T-helper 9 cell (primary cell): Measurements from ENCODE around the gene PTCH2.
"Not testable (repeated sequence)": the region's sequence is repeated elsewhere in the genome, so short reads cannot be mapped to it uniquely, and the experiment has no call there.

Source experiments
- DNase-seq: peaks from one replicate; pipeline ENCODE4 v3.0.0-alpha.2; 2020

The PTCH2 gene

DNA sequence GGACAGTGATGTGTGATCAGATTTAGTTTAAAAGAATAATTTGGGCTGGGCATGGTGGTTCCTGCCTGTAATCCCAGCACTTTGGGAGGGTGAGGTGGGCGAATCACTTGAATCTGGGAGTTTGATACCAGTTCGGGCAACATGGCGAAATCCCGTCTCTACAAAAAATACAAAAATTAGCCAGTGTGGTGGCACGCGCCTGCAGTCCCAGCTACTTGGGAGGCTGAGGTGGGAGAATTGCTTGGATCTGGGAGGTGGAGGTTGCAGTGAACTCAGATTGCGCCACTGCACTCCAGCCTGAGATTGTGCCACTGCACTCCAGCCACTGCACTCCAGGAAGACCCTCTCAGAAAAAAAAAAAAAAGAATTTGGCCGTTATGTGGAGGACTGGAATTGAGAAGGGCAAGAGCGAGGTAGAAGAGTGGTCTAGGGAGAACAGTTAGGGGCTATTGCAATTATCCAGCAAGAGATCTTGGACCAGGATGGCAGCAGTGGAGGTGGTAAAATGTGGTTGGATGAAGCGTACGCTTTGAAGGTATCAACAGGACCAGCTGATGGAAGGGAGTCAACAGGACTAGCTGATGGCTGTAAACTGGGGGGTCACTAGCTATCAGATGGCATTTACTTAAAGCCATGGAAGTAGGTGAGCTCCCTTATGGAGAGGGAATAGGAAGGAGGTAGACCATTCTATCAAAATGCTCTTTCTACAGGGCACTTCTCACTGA, 25.1 kb downstream of the PTCH2 start:
- DNase-seq = no peak

DNA sequence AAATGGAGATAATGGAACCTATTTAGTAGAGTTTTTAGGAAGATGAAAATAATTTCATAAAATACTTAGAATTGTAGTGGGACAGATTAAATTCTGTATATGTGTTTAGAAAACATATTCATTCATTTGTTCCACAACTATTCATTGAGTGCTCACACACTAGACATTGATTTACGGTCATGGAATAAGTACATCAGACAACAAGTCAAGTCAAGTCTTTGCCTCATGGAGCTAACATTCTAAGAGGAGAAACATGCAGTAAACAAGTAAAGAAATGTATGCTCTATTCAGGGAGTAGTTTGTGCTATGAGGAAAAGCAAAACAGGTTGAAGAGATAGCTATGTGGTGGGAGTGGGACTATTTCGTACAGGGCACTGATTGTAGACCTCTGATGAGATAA, 25.7 kb downstream of the PTCH2 start:
- DNase-seq = no peak

DNA sequence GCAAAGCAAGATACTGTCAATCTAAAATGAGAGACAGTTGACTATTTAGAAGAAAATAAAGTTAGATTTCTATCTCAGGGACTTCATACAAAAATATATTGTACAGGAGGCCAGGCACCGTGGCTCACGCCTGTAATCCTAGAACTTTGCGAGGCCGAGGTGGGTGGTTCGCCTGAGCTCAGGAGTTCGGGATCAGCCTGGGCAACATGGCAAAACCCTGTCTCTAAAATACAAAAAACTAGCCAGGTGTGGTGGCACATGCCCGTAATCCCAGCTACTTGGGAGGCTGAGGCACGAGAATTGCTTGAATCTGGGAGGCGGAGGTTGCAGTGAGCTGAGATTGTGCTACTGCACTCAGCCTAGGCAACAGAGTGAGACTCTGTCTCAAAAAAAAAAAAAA, 27.1 kb downstream of the PTCH2 start:
- not testable (repeated sequence) for DNase-seq

DNA sequence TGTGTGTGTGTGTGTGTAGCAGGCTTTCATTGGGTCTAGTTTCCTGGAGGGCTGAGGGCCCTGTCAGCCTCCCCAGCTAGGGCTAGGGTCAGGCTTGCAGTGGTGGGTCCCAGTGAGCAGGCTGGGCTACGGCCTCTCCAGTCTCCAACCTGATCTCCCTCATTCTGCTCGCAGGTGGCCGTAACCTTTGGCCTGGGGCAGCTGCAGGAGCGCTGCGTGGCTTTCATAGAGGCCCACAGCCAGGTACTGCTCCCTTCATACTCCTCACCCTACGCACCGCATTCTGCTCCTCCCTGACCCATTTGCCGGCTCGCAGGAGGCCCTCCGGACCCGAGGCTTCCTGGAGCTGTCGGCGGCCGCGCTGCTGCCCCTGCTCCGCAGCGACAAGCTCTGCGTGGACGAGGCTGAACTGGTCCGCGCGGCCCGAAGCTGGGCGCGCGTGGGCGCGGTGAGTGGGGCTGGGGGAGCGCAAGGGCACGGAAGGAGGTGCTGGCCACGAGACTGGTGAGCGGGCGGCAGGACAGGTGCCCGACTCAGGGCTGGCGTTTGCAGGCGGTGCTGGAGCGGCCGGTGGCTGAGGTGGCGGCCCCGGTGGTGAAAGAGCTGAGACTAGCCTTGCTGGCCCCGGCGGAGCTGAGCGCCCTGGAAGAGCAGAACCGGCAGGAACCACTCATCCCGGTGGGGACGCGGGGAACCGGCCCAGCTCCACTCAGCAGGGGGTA, 30.1 kb downstream of the PTCH2 start:
- no peak for DNase-seq

DNA sequence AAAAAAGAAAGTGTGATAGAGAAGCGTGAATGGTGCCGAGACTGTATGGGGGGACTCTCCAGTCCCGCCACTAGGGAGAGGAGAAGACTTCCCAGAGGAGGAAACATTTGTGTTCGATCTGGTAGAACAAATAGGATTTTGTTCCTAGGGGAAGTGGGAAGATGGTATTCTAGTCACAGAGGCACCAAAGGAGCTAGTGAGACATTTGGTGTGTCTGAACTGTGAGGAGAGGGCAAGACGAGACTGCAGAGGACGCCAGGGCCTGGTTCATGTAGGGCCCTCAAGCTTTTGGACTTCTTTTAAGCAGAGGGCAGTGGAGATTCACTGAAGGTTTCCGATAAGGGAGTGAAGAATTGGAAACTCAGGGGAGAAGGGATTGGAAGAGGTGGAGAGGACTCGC, 31.8 kb downstream of the PTCH2 start:
- no peak for DNase-seq

DNA sequence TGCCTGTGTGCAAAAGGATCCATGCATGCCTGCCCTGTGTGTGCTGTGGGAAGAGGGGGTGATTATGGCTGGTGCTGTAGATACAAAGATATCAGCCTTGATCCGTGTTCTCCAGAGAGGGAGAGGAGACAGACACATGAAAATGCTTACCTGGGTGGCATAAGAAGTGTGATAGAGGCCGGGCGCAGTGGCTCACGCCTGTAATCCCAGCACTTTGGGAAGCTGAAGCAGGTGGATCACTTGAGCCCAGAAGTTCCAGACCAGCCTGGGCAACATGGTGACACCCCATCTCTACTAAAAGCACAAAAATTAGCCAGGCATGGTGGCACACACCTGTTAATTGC, 32.3 kb downstream of the PTCH2 start:
- not testable (repeated sequence) for DNase-seq

DNA sequence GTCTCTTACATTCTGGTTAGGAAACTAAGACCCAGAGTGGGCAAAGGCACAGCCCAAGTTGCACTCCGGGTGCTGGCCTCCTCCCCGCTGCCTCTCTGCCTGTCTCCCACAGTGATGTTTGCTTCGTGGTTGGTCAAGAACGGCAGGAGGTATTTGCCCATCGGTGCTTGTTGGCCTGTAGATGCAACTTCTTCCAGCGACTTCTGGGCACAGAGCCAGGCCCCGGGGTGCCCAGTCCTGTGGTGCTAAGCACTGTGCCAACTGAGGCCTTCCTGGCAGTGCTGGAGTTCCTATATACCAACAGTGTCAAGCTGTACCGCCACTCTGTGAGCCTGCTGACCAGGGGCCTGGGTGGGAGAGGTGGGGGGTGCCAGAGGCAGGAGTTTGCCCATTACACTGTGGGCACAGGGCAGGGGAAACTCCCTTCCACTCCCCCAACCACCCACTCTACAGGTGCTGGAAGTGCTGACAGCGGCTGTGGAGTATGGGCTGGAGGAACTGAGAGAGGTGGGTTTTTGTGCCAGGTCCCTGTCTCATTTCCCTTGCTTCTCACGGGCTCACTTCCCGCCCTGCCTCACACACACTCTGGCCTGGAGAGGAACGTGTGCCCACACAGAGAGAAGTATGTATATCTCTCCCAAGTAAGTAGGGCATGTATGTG, 32.8 kb downstream of the PTCH2 start:
- DNase-seq = peak; percentile 34

DNA sequence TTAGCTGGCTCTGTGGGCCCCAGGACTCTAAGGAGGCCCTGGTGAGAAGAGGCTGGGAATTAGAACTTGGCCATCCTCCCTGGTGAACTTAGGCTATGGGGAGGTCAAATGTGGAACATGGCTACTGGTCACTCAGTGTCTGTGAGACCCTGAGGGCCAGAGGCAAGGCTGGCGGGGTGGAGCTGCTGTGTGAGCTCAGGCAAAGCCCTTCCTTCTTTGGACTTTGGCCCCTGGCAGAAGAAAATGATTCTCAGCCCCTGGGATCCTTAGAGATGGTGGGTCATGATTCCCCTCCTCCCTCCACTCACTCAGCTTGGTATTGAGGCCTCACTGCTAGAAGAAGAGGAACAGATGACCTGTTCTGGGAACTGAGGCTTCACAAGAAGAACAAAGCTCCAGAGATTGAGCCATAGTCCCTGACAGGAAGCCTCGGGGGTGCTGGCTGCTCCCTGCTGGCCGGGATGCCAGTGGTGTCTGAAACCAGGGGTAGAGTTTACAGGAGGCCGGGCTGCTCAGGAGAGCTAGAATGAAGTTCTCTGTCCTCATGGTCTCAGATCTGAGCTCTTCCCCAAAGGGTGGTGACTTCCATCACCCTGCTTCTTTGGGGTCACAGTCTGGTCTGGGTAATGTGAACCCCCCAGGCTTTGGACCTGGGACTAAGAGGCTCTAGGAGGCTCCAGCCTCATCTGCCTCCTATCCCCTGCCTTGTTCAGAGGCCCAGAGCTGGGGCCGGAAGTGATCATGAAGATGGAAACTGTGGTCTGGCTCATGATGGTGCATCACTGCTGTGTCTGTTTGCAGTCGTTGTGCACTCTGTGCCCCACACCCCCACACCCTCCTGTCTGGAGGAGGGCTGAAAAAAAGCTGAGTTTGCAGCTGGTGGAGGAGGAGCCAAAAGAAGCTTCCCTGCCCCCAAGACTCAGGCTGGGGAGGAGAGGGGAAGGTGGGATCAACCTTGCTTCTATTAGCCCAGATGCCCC, 33.8 kb downstream of the PTCH2 start:
- DNase-seq = peak; percentile 79

DNA sequence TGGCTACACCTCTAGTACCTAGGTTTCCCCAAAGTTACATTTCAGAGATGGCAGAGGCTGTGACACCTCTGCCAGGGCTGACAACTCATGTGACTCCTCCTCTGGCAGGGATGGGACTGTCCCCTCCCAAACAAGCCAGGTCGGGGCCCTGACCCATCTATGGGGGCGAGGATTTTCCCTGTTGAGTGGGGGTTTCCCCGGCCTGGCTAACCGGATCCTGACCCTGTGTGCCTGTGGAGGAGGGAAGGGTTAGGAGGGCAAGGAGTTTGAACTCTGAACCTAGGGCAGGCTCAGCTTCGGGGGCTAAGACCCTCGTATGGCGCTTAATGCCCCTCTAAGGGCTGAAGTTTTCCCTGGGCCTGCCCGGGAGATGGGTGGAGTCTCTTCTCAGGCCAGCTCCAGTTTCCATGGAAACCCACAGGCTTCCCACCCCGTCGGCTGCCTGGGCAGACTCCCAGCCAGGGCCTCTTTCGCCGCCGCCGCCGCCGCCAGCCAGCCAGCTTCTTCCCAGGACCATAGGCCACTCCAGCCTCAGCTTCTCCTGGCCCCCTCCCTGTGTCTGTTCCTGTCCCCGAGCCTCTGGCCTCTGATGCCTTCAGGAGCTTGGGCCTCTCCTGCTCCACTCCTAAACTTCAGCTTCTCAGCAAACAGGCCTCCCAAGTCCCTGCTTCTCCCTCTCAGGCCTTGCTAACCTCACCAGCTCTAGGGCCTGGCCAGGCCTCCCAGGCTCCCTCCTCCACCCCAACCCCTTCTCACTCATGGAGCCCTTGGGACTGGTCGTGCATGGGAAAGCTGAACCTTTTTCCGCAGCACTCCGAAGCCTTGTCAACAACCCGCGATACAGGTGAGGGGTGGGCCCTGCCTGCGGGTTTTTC, 34.8 kb downstream of the PTCH2 start, which contains the start of gene BTBD19:
TSS of gene BTBD19 (plus strand) at position 461 of the 875 bp plus-strand sequence. CDS start at position 759, 298 bp downstream.
- peak; percentile 62 for DNase-seq

DNA sequence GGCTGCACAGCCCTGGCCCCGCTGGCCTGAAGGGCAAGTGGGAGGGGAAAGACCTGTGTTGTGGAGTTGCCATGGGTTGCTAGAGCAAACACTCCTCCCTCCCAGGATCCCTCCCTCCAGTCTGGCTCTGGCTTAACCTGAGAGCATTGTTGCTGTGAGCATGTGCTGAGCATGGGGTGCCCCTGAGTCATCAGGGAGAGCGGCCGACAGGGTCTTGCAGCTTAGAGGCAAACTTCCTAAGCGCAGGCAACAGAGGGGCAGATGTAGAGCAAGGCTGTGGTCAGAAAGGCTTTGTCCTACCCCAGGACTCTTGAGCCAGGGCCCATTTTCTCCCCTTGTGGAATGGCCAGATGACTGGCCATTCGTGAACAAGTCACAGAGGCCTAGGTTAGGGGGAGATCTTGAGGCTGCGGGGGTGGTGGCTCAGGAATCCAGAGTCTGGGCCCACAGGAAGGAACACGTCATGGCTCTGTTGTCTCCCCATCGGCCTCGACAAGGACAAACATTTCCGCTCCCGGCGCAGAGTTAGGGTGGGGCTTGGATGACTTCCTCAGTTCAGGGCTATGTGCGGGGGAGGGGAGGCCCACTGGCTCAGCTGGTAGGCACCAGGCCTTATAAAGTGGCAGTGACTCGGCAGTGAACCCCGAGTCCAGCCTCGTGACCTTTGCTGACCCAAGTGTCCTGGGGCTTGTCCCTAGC, 35.5 kb downstream of the PTCH2 start:
- peak; percentile 89 for DNase-seq

DNA sequence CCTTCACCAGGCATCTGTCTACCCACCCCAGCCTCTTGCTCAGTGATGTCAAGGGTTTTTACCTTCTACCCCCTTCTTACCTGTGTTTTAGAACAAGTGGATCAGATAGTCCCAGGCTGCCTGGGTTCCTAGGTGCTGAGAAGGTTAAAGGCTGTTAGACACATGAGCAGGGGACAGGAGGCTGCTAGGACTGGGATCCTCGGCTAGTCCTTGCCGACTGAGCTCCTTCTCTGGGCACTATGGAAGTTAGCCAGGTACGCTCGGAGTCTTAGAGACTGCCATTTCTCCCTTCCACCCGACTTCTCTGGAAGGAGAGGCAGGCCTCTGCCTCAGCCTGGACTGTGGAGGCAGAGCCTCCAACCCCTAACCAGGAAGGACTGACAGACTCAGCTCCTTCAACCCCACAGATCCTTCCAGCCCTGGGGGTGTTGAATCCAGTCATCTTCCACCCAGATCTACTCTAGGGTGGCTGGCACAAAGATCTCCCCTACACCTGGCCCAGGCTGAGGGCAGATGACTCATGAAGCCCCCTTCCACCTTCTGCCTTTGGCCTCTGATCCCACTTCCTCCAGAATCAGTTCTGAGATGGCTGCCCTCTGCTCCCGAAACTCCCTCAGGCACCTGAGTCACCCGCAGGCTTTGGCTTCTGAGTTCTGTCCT, 36.2 kb downstream of the PTCH2 start, which contains the start of gene DYNLT4:
TSS of gene DYNLT4 (minus strand) at position 648 of the 660 bp plus-strand sequence. CDS start 683 bp downstream, outside the sequence.
- DNase-seq = no peak

DNA sequence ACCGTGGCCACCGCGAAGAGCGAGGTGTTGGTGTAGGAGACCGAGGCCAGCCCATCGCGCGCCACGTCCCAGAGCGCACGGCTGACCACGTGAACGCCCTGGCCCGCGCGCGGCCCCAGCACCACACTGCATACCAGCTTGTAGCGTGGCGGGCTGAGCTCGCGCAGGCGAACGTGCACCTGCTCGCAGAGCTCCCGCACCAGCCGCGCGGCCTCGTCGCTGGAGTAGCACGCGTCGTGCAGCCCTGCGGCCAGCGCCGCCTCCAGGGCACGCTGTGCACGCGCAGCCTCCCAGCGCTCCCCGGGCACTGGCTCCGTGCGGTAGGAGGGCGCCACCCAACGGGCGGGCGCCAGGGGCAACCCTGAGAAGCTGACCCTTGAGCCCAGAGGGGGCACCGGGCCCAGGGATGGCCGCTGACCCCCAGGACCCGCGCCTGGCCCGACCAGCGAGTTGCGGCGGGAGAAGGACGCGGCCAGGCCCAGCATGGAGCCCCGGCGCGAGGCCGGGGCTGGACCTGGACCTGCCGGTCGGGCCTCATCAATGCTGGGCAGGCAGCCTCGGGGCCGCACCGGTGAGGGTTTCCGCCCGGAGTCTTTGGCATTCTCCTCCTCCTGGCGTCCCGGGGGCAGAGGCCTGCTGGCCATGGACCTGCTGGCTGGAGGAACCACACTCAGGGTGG, 36.9 kb downstream of the PTCH2 start:
- DNase-seq = no peak

DNA sequence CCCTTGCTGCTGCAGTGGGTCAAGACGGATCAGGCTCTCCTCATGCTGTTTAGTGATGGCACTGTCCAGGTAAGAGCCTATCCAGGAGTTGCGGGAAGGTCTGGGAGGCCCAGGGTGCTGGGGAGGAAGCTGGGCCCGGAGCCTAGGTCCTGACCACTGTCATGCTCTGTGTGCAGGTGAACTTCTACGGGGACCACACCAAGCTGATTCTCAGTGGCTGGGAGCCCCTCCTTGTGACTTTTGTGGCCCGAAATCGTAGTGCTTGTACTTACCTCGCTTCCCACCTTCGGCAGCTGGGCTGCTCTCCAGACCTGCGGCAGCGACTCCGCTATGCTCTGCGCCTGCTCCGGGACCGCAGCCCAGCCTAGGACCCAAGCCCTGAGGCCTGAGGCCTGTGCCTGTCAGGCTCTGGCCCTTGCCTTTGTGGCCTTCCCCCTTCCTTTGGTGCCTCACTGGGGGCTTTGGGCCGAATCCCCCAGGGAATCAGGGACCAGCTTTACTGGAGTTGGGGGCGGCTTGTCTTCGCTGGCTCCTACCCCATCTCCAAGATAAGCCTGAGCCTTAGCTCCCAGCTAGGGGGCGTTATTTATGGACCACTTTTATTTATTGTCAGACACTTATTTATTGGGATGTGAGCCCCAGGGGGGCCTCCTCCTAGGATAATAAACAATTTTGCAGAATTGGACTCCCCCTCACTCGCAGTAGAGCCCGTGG, 37.6 kb downstream of the PTCH2 start:
- DNase-seq = no peak

DNA sequence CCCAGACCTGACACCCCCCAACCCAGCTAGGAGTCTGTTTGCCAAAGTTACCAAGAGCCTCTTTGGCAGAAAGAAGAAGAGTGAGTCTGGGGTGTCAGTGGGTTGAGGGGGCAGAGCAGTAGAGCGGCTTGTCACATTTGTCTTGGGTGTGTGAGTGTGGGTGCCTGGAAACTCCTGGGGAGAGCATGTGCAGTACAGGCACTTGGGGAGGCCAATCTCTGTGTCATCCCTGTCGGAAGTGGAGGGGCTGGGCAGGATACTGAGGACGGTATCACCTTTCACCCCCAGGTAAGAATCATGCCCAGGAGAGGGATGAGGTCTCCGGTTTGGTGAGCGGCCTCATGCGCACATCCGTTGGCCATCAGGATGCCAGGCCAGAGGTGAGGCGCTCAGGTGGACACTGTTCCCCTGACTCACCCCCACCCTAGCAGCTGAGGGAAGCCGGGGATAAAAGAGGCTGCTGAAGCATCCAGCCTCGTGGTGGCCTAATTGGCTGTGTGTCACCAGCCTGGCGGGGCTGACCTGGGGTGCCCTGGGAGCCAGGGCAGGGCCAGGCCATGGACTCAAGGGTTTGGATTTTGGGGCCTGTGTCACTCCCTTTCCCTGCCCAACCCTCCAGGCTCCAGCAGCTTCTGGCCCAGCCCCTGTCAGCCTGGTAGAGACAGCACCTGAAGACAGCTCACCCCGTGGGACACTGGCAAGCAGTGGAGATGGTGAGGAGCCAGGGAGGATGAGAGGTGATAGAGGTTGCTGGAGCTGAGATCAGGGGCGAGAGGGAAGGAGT, 39.5 kb downstream of the PTCH2 start:
- no peak for DNase-seq

DNA sequence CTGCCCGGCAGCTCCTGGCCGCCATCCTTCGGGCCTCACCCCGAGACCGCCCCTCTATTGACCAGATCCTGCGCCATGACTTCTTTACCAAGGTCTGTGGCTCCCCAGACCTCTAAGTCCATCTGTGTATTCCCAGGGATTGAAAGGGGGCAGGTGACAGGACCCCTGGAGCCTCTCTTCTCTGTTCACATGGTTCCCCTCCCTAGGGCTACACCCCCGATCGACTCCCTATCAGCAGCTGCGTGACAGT, 40.1 kb downstream of the PTCH2 start:
- DNase-seq = no peak

DNA sequence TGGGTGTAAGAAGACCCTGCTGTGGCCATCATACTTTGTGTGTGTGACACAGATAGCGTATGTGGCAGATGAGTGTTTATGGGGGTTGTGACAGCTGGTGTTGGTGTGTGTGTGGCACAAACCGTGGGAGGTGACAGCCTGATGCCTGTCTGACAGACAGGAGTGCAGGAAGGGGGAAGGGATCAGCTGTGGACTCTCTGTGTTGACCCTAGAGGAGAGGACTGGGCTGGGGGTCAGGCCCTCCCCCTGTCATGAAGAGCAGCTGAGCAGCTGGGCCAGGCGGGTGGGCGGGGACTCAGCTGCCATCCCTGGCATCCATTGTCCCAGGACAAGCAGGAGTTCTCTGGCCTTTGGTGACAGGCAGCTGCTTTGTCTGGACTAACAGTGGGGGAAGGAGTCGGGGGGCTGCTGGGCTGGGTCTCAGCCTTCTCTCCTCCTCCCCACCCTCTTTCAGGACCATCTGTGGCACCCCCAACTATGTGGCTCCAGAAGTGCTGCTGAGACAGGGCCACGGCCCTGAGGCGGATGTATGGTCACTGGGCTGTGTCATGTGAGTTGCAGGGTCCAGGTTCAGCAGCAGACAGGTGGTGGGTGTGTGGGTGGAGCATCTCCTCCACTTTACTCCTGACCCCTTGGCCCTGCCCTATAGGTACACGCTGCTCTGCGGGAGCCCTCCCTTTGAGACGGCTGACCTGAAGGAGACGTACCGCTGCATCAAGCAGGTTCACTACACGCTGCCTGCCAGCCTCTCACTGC, 40.6 kb downstream of the PTCH2 start:
- no peak for DNase-seq

DNA sequence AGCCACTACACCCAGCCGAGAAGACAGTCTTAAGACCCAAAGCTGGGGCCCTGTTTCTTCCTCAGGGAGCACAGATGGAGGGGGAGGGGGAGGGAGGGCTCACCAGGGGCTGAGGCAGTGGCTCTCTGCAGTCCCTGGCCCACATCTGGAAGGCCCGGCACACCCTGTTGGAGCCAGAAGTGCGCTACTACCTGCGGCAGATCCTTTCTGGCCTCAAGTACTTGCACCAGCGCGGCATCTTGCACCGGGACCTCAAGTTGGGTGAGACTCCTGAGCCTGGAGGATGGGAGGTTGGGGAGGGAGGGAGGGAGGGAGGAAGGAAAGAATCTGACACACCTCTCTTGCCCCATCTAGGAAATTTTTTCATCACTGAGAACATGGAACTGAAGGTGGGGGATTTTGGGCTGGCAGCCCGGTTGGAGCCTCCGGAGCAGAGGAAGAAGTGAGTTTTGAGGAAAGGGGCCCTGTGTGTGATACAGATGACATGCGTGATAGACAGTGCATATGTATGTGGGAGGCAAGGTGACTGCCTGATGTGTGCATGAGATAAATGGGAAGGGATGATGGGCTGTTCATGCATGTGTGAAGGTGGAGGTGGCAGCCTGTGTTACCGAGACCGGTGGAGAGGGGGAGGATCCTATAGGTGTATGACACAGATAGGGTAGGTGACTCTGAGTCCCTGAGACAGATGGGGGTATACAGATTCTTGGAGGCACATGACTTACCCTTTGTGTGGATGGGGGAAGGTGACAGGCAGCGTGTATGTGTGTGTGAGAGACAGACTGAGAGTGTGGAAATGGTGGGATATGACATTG, 41.4 kb downstream of the PTCH2 start:
- no peak for DNase-seq
